GM12891 (cell line): Measurements from ENCODE around the gene SLC6A4.

Source experiments
- PAX5 ChIP-seq: IDR thresholded peaks from 2 replicates; pipeline ENCODE4 v1.6.1; 2011; ENCODE audit warnings: low read length, moderate library complexity, mild to moderate bottlenecking; ENCODE audit not compliant: insufficient read depth, severe bottlenecking
- POLR2A ChIP-seq: IDR thresholded peaks from 2 replicates; pipeline ENCODE4 v1.6.1; 2011; ENCODE audit warnings: low read depth, low read length, control low read depth
- POLR2AphosphoS5 ChIP-seq: IDR thresholded peaks from 2 replicates; pipeline ENCODE4 v1.6.1; 2011; ENCODE audit warnings: low read depth, low read length, control low read depth
- SPI1 ChIP-seq: IDR thresholded peaks from 2 replicates; pipeline ENCODE4 v1.6.1; 2011; ENCODE audit warnings: low read depth, low read length, control low read depth
- TAF1 ChIP-seq: IDR thresholded peaks from 2 replicates; pipeline ENCODE4 v1.6.1; 2011; ENCODE audit warnings: low read depth, low read length, control low read depth

DNA sequence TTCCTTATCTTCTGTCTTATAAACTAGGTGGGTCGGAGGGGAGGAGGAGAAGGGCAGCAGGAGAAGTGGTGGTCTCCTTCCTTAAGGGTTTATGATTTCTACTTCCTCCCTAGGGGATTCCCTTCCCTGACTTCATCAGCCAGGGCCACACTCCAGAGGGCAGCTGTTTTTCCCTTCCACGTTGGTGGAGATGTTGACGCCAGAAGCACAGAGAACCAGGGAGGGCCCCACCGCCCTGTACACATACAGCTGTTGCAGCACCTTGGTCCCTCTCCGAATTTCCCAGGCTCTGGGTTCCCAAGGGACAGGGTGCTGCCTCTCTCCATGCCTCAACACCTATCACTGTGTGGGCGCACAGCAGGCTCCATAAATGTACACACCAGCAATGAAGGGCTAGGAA is 5.6 kb upstream of the SLC6A4 start:
- TF ChIP-seq POLR2AphosphoS5: no peak
- TF ChIP-seq POLR2A: no peak
- TF ChIP-seq TAF1: no peak
- TF ChIP-seq SPI1: no peak
- no peak for TF ChIP-seq PAX5
